Right renal pelvis (tissue), 4 donors: ENCODE results near the gene SCUBE1. TPM values are rescaled to one million over a fixed set of nuclear protein-coding genes. Genes with fewer than 3 reads are reported as not detected.
"Not testable (repeated sequence)": the region's sequence is repeated elsewhere in the genome, so short reads cannot be mapped to it uniquely, and the experiment has no call there.

Experiments
- DNase-seq, 4 donors: peaks; one replicate each; pipeline ENCODE4 v3.0.0-alpha.2; 2013; ENCODE audit warnings: low read depth in 4 of 4, low spot score in 3 of 4, missing footprints in 1 of 4
- polyA plus RNA-seq, 4 donors: library from polyadenylated mRNA; unstranded; fragments of 120-200 nt; gene quantifications; one replicate each; pipeline ENCODE4 v1.2.1, GENCODE V29; 2013; ENCODE audit not compliant: insufficient read length in 4 of 4

Gene SCUBE1
- polyA plus RNA-seq, 4 donors, result 5.7 to 8.7 (median 7.8) TPM

GRCh38 chr22:43363315-43364168 is 20.4 kb upstream of the SCUBE1 start:
- no peak for DNase-seq

- no peak for DNase-seq
Observed at GRCh38 chr22:43360576-43360975, 17.4 kb upstream of the SCUBE1 start.

- DNase-seq, result no peak
Observed at GRCh38 chr22:43356881-43357280, 13.7 kb upstream of the SCUBE1 start.

- DNase-seq, result not testable (repeated sequence)
Observed at GRCh38 chr22:43355688-43356087, 12.5 kb upstream of the SCUBE1 start.

GRCh38 chr22:43351966-43352345 is 8.8 kb upstream of the SCUBE1 start:
- DNase-seq, result no peak

- DNase-seq, result no peak
Observed at GRCh38 chr22:43349636-43350035, 6.5 kb upstream of the SCUBE1 start.

- DNase-seq, result peak in 1 of 4 donors; percentile 32
Observed at GRCh38 chr22:43346521-43346929, 3.4 kb upstream of the SCUBE1 start.

GRCh38 chr22:43345761-43346301 is 2.7 kb upstream of the SCUBE1 start:
- DNase-seq, result no peak

- no peak for DNase-seq
Observed at GRCh38 chr22:43345356-43345755, 2.2 kb upstream of the SCUBE1 start.

GRCh38 chr22:43344520-43344787 is 1.3 kb upstream of the SCUBE1 start:
- DNase-seq, result no peak

- no peak for DNase-seq
Observed at GRCh38 chr22:43343670-43344519, 723 bp upstream of the SCUBE1 start.

- DNase-seq, result no peak
Observed at GRCh38 chr22:43342347-43343261, 568 bp downstream of the SCUBE1 start.

GRCh38 chr22:43341565-43341964 is 1.6 kb downstream of the SCUBE1 start:
- DNase-seq, result no peak

- DNase-seq, result no peak
Observed at GRCh38 chr22:43338766-43339345, 4.3 kb downstream of the SCUBE1 start.

- DNase-seq, result no peak
Observed at GRCh38 chr22:43337946-43338345, 5.2 kb downstream of the SCUBE1 start.

GRCh38 chr22:43337385-43337784 is 5.8 kb downstream of the SCUBE1 start:
- no peak for DNase-seq

- DNase-seq, result no peak
Observed at GRCh38 chr22:43334378-43334777, 8.8 kb downstream of the SCUBE1 start.

- no peak for DNase-seq
Observed at GRCh38 chr22:43333978-43334377, 9.2 kb downstream of the SCUBE1 start.

- DNase-seq, result no peak
Observed at GRCh38 chr22:43333156-43333555, 10.0 kb downstream of the SCUBE1 start.

- DNase-seq, result no peak
Observed at GRCh38 chr22:43331698-43332097, 11.5 kb downstream of the SCUBE1 start.
